ENCODE measurements around the gene FOXO4.

- TF ChIP-seq CTCF (conservative IDR thresholded peaks at IDR 0.05; ENCODE audit: low read length) (no peak), EZH2phosphoT487 (IDR thresholded peaks at IDR 0.05; ENCODE audit: borderline replicate concordance, low read depth, low read length) (no peak)
Observed at GRCh38 chrX:71053217-71053621, 42.4 kb upstream of the FOXO4 start.
